Activated naive CD4-positive, alpha-beta T cell treated with anti-CD3 and anti-CD28 coated beads, Interleukin-2, amount 50 U/mL, for 72 hours (primary cell): ENCODE data around the gene TXK. TPM values are rescaled to one million over a fixed set of nuclear protein-coding genes. Genes with fewer than 3 reads are reported as not detected.

Experiments
- ATAC-seq, 2 donors: fragments of 150-1000 bp; cut with Tn5 transposase; 2 replicates each; pipeline ENCODE4 v1.10.0; 2021; ENCODE audit warnings: mild to moderate bottlenecking in 2 of 2, moderate library complexity in 2 of 2
- DNase-seq, 2 donors: peaks; one replicate each; pipeline ENCODE4 v3.0.0; 2021 to 2022; ENCODE audit warnings: low spot score in 2 of 2
- H3K27ac Mint-ChIP-seq, 2 donors: one replicate each; pipeline ENCODE4 v1.8.0; 2022; ENCODE audit warnings: mild to moderate bottlenecking in 2 of 2, mixed read lengths in 2 of 2
- H3K36me3 Mint-ChIP-seq, 2 donors: one replicate each; pipeline ENCODE4 v1.8.0; 2022; ENCODE audit warnings: mixed read lengths in 2 of 2
- H3K9me3 Mint-ChIP-seq, 2 donors: one replicate each; pipeline ENCODE4 v1.8.0; 2022; ENCODE audit warnings: mixed read lengths in 2 of 2
- total RNA-seq, 2 donors: library from RNA; stranded (reverse); gene quantifications; one replicate each; pipeline ENCODE4 v1.2.3, GENCODE V29; 2022

Gene TXK
- total RNA-seq, 2 donors from 2014 or later = 16.4 to 48.2 TPM

DNA sequence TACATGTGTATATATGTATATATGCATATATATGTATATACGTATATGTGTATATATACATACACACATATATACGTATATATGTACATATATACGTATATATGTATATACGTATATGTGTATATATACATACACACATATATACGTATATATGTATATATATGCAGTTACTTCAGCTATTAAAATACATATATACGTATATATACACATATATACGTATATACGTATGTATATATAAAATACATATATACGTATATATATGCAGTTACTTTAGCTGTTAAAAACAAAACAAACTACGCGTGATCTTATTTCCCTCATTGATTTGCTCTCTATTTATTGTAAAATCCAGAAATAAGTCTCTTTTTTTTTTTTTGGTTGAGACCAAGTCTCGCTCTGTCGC, 13.9 kb downstream of the TXK start:
- peaks cover 11 to 32% of the 10 kb centered on the region in 2 donors for H3K36me3 Mint-ChIP-seq
- no peak overlapping the region for H3K27ac Mint-ChIP-seq
- ATAC-seq (no peak), DNase-seq (no peak)
- H3K9me3 Mint-ChIP-seq = peaks cover 8 to 10% of the 10 kb centered on the region in 2 donors

DNA sequence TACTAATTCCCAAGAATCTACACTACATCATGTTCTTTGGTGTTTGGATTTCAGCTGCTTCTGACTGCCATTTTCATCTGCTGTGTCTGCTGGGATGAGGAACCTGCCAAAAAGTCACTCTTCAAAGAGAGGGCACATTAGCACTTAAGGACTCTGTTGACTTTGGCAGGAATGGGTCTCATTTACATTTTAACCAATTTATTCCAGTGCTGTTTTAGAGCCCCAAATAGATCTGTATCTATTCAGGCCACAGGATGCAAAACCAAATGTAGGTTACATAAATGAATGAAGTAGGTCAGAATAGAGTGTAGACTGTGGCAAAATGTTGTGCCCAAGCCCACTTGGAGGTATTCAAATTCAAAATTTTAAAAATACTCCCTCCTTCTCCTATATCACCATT, 14.4 kb downstream of the TXK start:
- DNase-seq = no peak
- Mint-ChIP-seq H3K9me3 (peaks cover 8 to 10% of the 10 kb centered on the region in 2 donors), H3K27ac (peak overlapping the region in 1 of 2 donors; percentile 58), H3K36me3 (peaks cover 11 to 32% of the 10 kb centered on the region in 2 donors)
- ATAC-seq = no peak

DNA sequence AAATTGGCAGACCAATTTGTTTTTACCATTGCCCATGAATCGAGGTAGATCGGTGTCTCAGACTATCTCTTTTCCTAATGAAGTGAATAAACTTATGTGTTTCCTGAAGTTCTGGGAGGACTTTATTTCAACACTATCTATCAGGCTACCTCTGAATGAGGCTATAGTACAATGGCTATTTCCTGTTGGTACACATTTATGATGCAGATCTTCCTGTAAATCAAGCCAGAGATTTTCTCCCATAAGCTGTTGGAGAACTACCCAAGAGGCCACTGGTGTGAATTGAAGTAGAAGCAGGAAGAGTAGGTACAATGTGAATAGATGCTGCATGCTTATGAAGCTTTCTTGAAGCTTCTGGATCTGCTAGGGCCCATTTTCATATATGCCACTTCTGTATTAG, 16.0 kb downstream of the TXK start:
- no peak for DNase-seq
- no peak for ATAC-seq

DNA sequence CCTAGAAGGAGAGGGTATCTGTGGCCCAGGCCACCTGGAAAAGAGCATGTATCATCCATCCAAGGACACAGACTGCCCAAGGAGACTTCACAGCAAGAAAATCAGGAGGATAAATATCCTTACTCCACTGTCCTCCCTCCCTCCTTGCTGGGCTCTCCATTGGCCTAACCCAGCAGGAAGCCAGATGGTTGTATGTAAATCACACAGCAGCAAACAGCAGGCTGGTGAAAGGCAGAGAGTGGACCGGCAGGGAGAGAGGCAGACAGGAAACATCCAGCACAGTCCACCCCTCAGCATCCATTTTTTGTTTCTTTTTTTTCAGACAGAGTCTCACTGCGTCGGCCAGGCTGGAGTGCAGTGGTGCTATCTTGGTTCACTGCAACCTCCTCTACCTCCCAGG, 17.5 kb downstream of the TXK start:
- ATAC-seq (peak in 1 of 2 donors; percentile 43), DNase-seq (no peak)
- Mint-ChIP-seq H3K27ac (peak overlapping the region in 1 of 2 donors; percentile 58), H3K9me3 (peaks cover 8 to 10% of the 10 kb centered on the region in 2 donors), H3K36me3 (peaks cover 11 to 41% of the 10 kb centered on the region in 2 donors)

More for the DNA sequence above, 16.0 kb downstream of the TXK start:
- peak overlapping the region in 1 of 2 donors; percentile 58 for H3K27ac Mint-ChIP-seq
- peaks cover 11 to 38% of the 10 kb centered on the region in 2 donors for H3K36me3 Mint-ChIP-seq
- H3K9me3 Mint-ChIP-seq = peaks cover 8 to 10% of the 10 kb centered on the region in 2 donors

DNA sequence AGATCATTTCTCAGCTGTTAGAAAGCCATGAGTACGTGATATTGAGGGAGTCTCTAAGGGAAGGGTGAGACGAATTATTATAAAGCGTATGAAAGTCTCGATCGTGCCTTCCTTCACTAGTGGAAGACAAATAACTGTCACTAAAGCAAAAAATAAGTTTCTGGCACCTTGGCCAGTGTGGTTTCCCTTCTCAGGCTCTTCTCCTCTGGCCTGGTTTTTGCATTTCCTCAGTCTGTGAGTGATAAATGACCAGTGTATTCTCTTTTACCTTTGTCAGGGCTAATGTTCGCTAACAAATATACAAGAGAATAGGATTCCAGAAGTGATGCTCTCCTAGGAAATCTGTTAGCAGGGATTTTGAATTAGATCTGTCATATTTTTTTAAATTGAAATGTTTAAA, 19.6 kb downstream of the TXK start:
- DNase-seq (no peak), ATAC-seq (no peak)
- H3K36me3 Mint-ChIP-seq = peaks cover 8 to 37% of the 10 kb centered on the region in 2 donors

DNA sequence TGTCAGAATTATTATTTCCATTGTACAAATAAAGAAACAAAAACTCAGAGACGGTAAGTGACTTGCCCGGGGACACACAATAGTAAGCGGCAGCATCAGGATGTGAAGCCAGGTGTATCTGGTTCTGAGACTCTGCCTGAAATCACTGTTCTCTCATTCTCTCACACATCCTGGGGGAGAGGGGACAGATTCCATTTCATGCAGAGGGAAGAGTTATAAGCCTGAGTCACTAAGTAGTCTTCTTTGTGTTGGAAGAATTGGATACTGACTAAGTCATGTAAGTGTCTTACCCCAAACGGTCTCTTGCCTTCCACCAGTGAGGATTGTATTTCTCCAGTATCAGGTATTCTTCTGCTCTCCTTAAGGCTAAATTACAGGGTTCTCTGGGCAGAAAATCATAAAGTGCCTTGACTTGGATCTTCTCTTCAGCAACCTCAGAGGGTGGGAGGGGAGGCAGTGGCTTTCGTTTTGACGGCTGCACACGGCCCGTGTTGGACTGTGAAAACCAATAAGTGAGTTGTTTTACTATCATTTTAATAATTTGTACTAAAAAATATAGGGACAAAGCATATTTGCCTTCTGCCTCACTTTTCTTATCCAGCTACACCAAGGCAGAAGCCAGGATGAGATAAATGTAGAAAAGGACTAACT, 21.9 kb downstream of the TXK start:
- Mint-ChIP-seq H3K27ac (peak overlapping the region in 1 of 2 donors; percentile 79), H3K36me3 (peaks cover 0 to 23% of the 10 kb centered on the region in 2 donors), H3K9me3 (no peaks in the 10 kb centered on the region)
- ATAC-seq (peak in 1 of 2 donors; percentile 35), DNase-seq (no peak)

More for the DNA sequence above, 19.6 kb downstream of the TXK start:
- Mint-ChIP-seq H3K9me3 (peaks cover 6 to 8% of the 10 kb centered on the region in 2 donors), H3K27ac (peak overlapping the region; percentile 37 to 79)

DNA sequence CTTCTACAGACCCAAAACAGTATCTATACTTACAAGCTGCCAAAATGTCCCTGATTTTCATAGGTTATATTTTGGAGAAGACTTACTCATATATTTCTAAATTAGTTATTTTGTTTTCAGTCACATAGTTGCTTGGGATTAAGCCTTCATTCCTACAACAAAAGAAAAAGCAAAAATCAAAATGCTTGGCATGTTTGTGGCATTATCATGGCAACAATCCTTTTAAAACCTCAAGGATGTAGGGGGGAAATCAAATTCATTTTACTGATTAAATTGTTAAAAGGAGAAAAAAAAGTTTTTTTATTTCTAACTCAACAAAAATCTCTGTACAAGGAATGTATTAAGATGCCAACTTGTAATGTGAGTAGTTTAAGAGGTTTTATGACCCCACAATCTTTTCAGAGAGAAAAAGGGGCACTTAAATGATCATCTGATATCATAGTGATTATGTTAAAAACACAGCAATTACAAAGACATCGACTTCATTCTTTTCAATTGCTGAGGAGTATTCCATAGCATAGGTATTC, 23.5 kb downstream of the TXK start:
- Mint-ChIP-seq H3K9me3 (peaks cover 0 to 4% of the 10 kb centered on the region in 2 donors), H3K27ac (no peak overlapping the region), H3K36me3 (peaks cover 5 to 26% of the 10 kb centered on the region in 2 donors)
- no peak for ATAC-seq
- no peak for DNase-seq

DNA sequence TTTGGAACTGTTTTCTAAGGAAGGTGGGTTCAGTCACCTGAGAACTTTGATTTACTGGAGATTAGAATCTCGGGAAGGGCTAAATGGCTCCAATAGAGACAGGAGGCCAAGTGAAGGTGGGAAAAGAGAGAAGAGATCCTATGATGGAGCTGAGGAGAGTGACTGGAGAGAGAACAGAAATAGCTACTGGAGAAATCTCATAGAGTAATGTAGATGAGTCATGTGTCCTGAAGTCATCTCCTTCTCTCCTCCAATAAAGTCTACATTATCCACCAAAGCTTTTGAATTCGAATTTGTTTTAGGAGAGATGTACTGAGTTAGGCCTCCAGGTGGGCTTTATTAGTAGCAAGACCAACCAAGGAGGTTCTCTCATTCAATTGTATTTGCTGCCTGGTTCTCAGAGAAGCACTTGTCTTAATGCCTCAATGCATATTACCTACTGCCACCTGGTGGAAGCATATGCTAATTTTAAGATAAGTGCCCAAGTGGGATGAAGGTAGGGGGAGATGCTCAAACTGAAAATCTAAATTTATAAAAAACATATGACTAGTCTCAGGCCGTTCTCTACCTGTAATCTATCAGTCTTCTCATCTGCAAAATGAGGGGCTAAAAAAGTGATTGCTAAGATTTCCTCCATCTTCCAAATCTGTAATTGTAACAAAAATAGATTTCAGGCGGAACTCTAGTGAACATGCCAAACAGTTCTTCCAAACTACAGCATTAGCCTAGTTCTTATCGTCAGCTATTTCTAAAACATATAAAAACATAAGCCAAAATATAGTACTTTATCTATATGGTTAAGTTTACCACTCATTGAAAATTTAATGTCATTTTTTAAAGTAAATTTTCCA, 24.4 kb downstream of the TXK start:
- peak overlapping the region; percentile 66 to 91 for H3K27ac Mint-ChIP-seq
- ATAC-seq (peak; percentile 73 to 77), DNase-seq (no peak)
- peaks cover 0 to 4% of the 10 kb centered on the region in 2 donors for H3K9me3 Mint-ChIP-seq
- H3K36me3 Mint-ChIP-seq = peaks cover 5 to 32% of the 10 kb centered on the region in 2 donors

DNA sequence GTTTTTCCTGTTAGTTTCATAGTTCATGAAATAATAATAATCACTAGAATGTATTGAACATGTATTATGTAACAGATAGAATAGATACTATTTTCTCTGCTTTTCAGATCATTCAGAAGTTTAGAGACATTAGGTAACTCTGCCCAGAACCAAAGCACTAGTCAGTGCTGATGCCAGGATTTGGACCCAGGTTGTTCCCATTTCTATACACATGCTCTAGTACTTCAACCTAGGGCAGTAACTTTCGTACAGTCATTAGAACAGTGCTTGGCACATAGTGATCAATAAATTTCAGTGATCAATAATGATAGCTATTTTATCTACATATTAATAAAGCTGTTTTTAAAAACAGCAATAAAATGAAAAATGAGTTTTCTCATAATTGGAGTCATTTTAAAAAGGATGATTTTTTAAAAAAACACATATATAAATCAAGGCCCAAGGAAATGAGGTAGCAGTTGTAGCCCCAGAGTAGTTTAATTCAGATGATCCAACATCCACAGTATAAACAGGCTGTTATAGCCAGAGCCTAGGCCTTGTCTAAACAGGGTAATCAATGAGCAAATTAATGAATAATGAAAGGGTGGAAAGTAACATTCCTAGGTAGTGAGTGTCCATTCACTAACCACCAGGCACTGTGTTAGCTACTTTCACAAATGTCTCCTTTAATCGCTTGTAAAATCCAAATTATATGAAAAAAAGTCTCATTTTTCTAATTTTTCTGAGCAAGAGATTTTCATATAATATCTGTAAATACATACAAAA, 25.6 kb downstream of the TXK start:
- DNase-seq (no peak), ATAC-seq (no peak)
- H3K9me3 Mint-ChIP-seq = peaks cover 0 to 4% of the 10 kb centered on the region in 2 donors
- peaks cover 5 to 29% of the 10 kb centered on the region in 2 donors for H3K36me3 Mint-ChIP-seq
- H3K27ac Mint-ChIP-seq = no peak overlapping the region

DNA sequence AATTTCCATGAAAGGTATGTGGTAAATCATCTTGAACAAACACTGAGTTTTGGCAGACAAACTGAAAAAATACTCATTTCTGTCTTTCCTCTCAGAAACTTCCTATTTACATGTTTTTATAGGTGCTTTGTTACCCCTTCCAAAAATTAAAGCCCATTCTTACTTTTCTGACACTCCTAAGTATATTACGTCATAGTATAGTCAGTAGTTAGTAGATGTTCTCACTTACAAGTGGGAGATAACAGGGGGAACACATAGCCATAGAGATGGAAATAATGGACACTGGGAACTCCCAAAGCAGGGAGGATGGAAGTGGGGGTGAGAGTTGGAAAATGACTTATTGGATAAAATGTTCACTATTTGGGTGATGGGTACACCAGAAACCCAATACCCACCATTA, 28.8 kb downstream of the TXK start:
- DNase-seq = no peak
- no peak for ATAC-seq
- Mint-ChIP-seq H3K27ac (peak overlapping the region in 1 of 2 donors; percentile 83), H3K36me3 (peaks cover 9 to 38% of the 10 kb centered on the region in 2 donors), H3K9me3 (peaks cover 0 to 4% of the 10 kb centered on the region in 2 donors)

DNA sequence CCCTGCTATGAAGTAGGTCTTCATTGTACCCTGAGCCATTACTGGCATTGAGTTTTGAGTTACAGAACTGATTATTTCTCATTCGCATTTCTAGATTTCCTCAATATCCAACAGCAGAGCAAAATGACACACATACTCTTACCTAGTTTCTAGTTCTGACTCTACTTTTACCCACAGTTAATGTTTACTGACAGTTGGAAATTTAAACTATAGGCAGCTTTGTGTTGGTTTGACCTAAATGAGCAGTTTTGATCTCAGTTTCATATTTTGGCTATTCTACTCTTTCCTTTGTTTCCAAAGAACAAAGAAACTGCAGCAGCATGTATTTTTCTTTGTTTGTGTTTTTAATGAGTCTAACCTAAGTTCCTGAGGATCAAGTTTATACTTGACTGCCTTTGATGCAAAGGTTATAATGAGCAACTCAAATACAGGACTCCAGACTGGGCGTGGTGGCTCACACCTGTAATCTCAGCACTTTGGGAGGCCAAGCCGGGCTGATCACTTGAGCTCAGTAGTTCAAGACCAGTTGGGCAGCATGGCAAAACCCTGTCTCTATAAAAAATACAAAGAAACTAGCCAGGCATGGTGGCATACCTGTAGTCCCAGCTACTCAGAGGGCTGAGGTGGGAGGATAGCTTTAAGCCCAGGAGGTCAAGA, 30.4 kb downstream of the TXK start:
- H3K36me3 Mint-ChIP-seq = peaks cover 9 to 44% of the 10 kb centered on the region in 2 donors
- H3K9me3 Mint-ChIP-seq = peaks cover 0 to 4% of the 10 kb centered on the region in 2 donors
- peak; percentile 92 to 94 for ATAC-seq
- DNase-seq = no peak
- peak overlapping the region; percentile 86 to 98 for H3K27ac Mint-ChIP-seq

DNA sequence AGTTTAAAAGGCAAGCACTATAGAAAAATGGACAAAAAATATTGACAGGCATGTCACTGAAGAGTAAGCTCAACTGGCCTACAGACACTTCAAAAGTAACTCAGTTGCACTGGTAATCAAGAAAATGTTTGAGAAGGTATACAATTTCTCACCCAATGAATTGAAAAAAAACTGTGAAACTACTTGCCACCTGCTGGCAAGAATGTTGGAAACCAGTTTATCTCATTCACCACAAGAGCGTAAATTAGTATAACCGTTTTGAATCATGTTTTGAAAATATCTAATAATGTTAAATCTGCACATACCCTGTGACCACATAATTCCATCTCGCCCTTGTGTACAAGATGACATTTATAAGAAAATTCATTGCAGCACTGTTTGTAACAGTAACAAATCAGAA, 31.7 kb downstream of the TXK start:
- ATAC-seq = no peak
- Mint-ChIP-seq H3K27ac (no peak overlapping the region), H3K36me3 (peaks cover 9 to 42% of the 10 kb centered on the region in 2 donors), H3K9me3 (peaks cover 0 to 4% of the 10 kb centered on the region in 2 donors)
- no peak for DNase-seq

DNA sequence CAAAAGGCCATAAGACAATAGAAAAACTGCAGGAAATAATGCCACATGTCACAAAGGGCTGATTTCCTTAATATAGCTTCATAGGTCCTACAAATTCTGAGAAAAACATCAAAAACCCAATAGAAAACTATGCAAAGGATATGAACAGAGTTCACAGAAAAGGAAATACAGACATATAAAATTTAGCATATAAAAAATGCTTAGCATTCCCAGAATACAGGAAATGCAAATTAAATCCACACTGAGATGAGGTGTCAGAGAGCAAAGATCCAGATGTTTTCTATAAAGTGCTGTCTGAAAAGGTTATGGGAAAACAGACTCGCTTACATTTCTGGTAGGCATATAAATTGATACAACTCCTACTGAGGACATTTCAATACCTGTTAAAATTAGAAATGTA, 33.8 kb downstream of the TXK start:
- DNase-seq = no peak
- no peak for ATAC-seq
- H3K9me3 Mint-ChIP-seq = no peaks in the 10 kb centered on the region
- H3K36me3 Mint-ChIP-seq = peaks cover 5 to 30% of the 10 kb centered on the region in 2 donors
- no peak overlapping the region for H3K27ac Mint-ChIP-seq

DNA sequence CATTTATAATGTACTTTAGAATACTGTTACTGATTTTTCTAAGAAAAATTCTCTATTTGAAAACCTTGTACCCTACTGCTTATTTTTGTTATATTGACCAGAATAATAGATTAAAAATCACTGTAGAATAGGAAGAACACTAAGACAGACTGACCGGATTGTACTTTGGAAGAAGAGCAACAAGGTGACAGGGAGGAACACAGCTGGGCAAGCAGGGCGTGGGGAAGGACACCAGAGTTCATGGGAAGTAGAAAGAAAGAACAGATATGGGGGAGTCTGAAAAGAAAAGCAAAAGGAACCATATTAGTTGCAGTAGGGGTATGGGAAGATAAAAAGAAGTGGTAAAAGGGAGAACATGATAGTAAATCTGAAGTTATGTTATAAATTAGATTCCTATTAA, 38.6 kb downstream of the TXK start:
- Mint-ChIP-seq H3K27ac (no peak overlapping the region), H3K36me3 (peaks cover 5 to 14% of the 10 kb centered on the region in 2 donors), H3K9me3 (no peaks in the 10 kb centered on the region)
- ATAC-seq (no peak), DNase-seq (no peak)

DNA sequence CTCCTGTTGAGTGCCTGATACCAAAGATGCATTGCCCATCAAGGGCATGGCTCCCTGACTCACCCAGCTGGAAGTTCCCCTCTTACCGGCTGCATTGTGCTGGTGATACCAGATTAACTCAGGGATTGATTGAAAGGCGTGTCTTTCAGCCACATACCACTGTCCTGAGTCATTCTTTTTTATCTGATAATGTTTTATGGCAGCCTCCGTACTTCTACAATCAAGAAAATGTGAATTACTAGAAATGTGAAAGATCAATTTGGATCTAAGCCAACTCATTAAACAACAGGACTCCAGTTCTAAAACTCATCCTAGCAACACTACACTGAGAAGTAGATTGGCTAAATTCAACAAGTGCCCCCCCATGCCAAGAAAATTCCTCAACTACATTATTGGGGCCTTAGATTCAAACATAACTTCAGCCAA, 40.0 kb downstream of the TXK start:
- Mint-ChIP-seq H3K9me3 (no peaks in the 10 kb centered on the region), H3K36me3 (peaks cover 5 to 8% of the 10 kb centered on the region in 2 donors), H3K27ac (no peak overlapping the region)
- ATAC-seq = peak; percentile 97 to 100
- DNase-seq = peak; percentile 23 to 65

DNA sequence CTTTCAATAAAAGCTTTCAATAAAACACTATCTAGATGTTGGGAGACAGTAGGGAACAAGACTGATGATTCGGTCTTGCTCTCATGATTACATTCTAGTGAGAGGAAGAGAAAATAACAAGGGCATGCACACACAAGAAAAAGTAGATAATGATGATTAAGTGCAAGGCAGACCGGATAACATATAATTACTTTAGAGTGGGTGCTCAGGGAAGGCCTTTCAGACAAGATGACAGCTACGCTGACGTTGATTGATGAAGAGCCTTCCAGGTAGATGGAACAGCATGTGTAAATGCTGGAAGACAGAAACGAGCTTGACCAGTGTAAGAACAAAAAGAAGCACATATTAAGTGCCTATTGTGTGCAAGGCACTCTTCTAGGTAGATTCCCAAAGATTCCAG, 43.4 kb downstream of the TXK start:
- Mint-ChIP-seq H3K9me3 (no peaks in the 10 kb centered on the region), H3K36me3 (peaks cover 5 to 20% of the 10 kb centered on the region in 2 donors), H3K27ac (peak overlapping the region in 1 of 2 donors; percentile 7)
- DNase-seq (no peak), ATAC-seq (no peak)
